Effector memory CD4-positive, alpha-beta T cell (primary cell): ENCODE data around the gene RBM33.
"Not testable (repeated sequence)": the region's sequence is repeated elsewhere in the genome, so short reads cannot be mapped to it uniquely, and the experiment has no call there.

Experiments
- DNase-seq, 3 donors: peaks; one replicate each; pipeline ENCODE4 v3.0.0-alpha.2; 2020
- H3K27ac ChIP-seq: 2 replicates; pipeline ENCODE4 v1.7.0; 2013; ENCODE audit warnings: mild to moderate bottlenecking, low read length, moderate library complexity; ENCODE audit not compliant: insufficient read depth, poor library complexity, severe bottlenecking
- H3K27me3 ChIP-seq: replicated peaks from 2 replicates; pipeline ENCODE4 v1.7.0; 2013; ENCODE audit warnings: mild to moderate bottlenecking, low read length; ENCODE audit not compliant: insufficient read depth, control insufficient read depth, poor library complexity, severe bottlenecking
- H3K36me3 ChIP-seq: 2 replicates; pipeline ENCODE4 v1.7.0; 2013; ENCODE audit warnings: mild to moderate bottlenecking, low read length, moderate library complexity; ENCODE audit not compliant: control insufficient read depth, insufficient read depth
- H3K4me1 ChIP-seq: 2 replicates; pipeline ENCODE4 v1.7.0; 2013; ENCODE audit warnings: low read length, mild to moderate bottlenecking; ENCODE audit not compliant: control insufficient read depth, insufficient read depth, poor library complexity, severe bottlenecking
- H3K4me3 ChIP-seq: 2 replicates; pipeline ENCODE4 v1.7.0; 2013; ENCODE audit warnings: low read length, low read depth, mild to moderate bottlenecking; ENCODE audit not compliant: insufficient read depth, poor library complexity, severe bottlenecking
- H3K9me3 ChIP-seq: 2 replicates; pipeline ENCODE4 v1.7.0; 2013; ENCODE audit warnings: mild to moderate bottlenecking, low read length, moderate library complexity; ENCODE audit not compliant: control insufficient read depth

Gene RBM33

DNA sequence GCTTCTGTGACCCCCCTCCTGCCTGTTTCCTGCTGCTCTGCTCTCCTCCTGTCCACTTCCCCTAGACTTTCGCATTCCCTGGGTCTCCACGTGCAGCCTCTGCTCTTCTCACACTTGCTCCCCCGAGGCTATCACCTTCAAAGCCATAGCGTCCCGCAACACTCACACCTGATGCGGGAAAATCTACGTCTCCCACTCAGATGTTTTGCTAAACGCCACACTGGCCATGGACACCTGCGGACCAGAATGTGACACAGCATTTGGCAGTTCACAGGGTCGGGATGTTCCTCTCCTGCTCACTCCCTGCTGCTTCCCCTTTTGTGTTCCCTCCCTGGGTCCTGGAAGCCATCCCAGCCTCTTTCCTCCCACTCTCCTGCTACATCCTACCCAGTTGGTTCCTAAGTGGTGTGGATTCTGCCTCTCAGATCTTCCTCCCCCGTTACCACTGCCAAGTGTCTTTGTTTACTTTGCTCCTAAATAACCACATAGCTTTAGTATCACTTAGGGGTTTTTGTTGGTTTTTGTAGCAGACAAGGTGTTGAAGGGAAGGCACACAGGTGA is 33.7 kb upstream of the RBM33 start:
- H3K27ac ChIP-seq: no peak overlapping the region
- H3K36me3 ChIP-seq: no peaks in the 10 kb centered on the region

DNA sequence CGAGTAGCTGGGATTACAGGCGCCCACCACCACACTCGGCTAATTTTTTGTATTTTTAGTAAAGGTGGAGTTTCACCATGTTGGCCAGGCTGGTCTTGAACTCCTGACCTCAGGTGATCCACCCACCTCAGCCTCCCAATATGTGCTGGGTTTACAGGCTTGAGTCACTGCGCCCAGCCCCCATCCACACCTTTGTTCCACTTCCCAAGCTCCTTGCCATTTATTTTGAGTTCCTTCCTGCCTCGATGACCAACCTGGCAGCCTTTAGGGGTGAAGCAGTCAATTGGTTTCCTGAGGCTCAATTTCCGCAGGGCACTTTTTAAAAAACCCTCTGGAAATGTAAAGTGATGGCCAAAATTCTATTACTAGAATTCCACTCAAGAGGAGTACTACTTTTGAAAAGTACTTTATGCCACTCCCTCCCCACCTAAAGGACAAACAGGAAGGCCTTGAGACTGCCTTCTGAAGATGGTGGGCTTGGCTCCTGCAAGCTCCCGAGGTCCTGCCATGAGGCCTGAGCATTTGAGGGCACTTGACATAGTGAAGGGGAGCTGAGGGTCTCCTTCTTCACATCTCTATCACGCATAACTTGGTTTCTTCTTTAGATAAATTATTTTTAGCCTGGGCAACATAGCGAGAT is 32.5 kb upstream of the RBM33 start:
- Histone ChIP-seq H3K4me1 (no peaks in the 10 kb centered on the region), H3K4me3 (no peak overlapping the region), H3K9me3 (no peaks in the 10 kb centered on the region), H3K36me3 (no peaks in the 10 kb centered on the region), H3K27ac (no peak overlapping the region), H3K27me3 (no peaks in the 10 kb centered on the region)
- DNase-seq: no peak

More for the DNA sequence above, 33.7 kb upstream of the RBM33 start:
- no peaks in the 10 kb centered on the region for H3K4me1 ChIP-seq
- no peak overlapping the region for H3K4me3 ChIP-seq
- no peaks in the 10 kb centered on the region for H3K9me3 ChIP-seq
- H3K27me3 ChIP-seq: no peaks in the 10 kb centered on the region
- no peak for DNase-seq

GRCh38 chr7:155612658-155613057 is 31.8 kb upstream of the RBM33 start:
- no peaks in the 10 kb centered on the region for H3K4me1 ChIP-seq
- H3K9me3 ChIP-seq: no peaks in the 10 kb centered on the region
- H3K27me3 ChIP-seq: no peaks in the 10 kb centered on the region
- no peaks in the 10 kb centered on the region for H3K36me3 ChIP-seq
- no peak for DNase-seq
- no peak overlapping the region for H3K4me3 ChIP-seq
- H3K27ac ChIP-seq: no peak overlapping the region

- not testable (repeated sequence) for H3K9me3 ChIP-seq, H3K36me3 ChIP-seq, H3K4me3 ChIP-seq, H3K4me1 ChIP-seq, H3K27ac ChIP-seq, DNase-seq, H3K27me3 ChIP-seq
Measured at GRCh38 chr7:155615085-155615484, 29.4 kb upstream of the RBM33 start.

DNA sequence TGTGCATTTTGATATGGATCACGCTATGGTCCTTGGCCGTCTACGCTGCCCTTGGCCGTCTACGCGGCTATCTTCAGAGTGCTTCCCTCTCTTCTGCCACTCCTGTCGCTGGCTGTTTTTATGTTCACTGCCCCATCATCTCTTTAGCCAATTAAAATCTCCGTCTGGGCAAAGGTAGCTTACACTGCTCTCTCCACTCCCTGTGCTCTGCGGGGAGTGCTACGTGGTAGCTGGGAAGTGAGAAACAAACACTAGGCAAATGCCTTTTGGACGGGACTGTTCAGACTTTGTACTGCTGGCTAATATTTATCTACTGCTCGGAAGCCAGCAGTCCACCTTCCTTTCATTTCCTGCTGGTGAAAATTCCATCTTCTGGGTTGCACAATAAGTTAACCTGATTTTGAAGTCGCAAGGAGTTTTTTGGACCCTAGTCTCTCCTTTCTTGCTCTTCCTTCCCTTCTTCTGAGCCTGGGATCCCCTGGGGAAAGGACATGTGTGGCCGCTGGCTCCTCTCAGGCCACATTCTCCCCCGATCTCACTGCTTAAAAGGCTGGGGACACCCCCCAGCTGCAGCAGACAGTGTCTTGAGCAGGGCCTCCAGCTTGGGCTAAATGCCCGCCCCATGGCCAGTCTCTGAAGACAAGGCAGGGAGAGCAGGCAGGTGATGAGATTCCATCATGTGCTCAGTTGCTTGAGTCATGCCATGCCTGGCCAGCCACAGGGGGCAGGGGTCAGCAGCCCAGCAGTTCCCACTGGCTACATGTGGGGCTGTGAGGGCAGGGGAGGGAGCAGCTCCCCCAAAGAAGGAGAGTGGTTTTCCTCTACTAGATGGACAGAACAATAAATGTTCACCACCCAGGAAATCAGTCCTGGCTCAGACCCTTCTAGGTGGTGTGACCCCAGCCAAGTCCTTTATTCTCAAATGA is 25.5 kb upstream of the RBM33 start:
- no peak overlapping the region for H3K4me3 ChIP-seq
- H3K4me1 ChIP-seq: no peaks in the 10 kb centered on the region
- no peak for DNase-seq
- no peaks in the 10 kb centered on the region for H3K27me3 ChIP-seq
- no peak overlapping the region for H3K27ac ChIP-seq
- no peaks in the 10 kb centered on the region for H3K9me3 ChIP-seq
- H3K36me3 ChIP-seq: no peaks in the 10 kb centered on the region

GRCh38 chr7:155619634-155620271 is 24.7 kb upstream of the RBM33 start:
- Histone ChIP-seq H3K4me1 (no peaks in the 10 kb centered on the region), H3K27me3 (no peaks in the 10 kb centered on the region), H3K4me3 (no peak overlapping the region), H3K27ac (no peak overlapping the region), H3K9me3 (no peaks in the 10 kb centered on the region), H3K36me3 (no peaks in the 10 kb centered on the region)
- no peak for DNase-seq

- Histone ChIP-seq H3K27me3 (no peaks in the 10 kb centered on the region), H3K9me3 (no peaks in the 10 kb centered on the region), H3K4me3 (no peak overlapping the region), H3K4me1 (no peaks in the 10 kb centered on the region), H3K36me3 (no peaks in the 10 kb centered on the region), H3K27ac (no peak overlapping the region)
- DNase-seq: no peak
Measured at GRCh38 chr7:155620497-155620896, 24.0 kb upstream of the RBM33 start.

- DNase-seq: no peak
- no peaks in the 10 kb centered on the region for H3K36me3 ChIP-seq
- no peak overlapping the region for H3K27ac ChIP-seq
- H3K4me3 ChIP-seq: no peak overlapping the region
- no peaks in the 10 kb centered on the region for H3K27me3 ChIP-seq
- H3K9me3 ChIP-seq: no peaks in the 10 kb centered on the region
- no peaks in the 10 kb centered on the region for H3K4me1 ChIP-seq
Measured at GRCh38 chr7:155621418-155621980, 23.0 kb upstream of the RBM33 start.

DNA sequence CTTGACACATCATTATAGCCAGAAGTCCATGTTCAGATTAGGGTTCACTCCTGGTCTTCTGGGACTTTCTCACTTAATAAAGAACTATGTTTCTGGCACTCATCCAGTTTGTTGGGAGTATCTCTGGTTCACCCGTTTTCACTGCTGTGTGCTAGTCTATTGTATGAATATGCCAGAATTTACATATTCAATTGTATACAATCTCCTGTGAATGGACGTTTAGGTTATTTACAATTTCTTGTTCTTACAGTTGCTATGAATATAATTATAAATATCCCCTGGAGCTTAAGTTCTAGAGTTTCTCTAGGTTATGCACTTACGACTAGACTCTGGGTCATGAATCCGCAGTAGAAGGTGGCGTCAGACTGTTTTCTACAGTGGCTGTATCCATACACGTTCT is 20.0 kb upstream of the RBM33 start:
- DNase-seq: no peak
- no peaks in the 10 kb centered on the region for H3K9me3 ChIP-seq
- H3K36me3 ChIP-seq: no peaks in the 10 kb centered on the region
- no peaks in the 10 kb centered on the region for H3K27me3 ChIP-seq
- no peak overlapping the region for H3K4me3 ChIP-seq
- H3K4me1 ChIP-seq: no peaks in the 10 kb centered on the region
- H3K27ac ChIP-seq: no peak overlapping the region
